ENCODE measurements around the gene EFCAB6.

The EFCAB6 gene

DNA sequence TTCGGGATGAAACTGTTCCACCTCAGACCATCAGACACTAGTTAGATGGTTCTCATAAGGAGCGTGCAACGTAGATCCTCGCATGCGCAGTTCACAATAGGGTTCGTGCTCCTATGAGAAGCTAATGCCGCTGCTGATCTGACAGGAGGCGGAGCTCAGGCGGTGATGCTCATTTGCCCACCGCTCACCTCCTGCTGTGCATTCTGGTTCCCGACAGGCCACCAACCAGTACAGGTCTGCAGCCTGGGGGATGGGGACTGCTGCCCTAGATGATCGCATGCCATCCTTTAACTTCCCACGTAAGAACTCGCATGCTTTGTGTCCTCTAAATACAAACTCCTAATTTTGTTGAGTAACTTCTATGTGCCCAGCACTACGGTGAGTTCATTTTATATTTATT lies 62.6 kb downstream of the EFCAB6 start:
- DNase-seq (ENCODE audit: low read depth) = no peak

GRCh38 chr22:43747877-43748276 lies 64.2 kb downstream of the EFCAB6 start:
- DNase-seq (ENCODE audit: low read depth) = no peak

- no peak for DNase-seq (ENCODE audit: low read depth)
These were observed 65.0 kb downstream of the EFCAB6 start for GRCh38 chr22:43747058-43747457.

GRCh38 chr22:43745783-43746356 lies 66.2 kb downstream of the EFCAB6 start:
- no peak for DNase-seq (ENCODE audit: low read depth)

DNA sequence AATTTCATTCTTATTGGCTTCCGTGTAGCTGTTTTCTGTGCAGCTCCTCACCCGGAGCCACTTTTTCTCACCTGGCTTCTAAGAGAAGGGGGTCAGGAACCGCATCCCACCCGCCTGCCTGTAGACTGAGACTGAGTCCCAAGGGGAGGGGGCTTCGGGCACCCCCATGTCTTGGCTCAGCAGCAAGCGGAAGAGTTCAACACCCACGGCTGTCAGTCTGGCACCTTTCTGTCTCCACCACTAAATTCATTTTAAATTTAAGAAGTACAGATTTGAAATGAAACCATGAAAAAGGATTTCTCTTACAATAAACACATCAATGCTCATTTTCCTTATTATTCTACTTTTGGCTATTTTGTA lies 66.7 kb downstream of the EFCAB6 start:
- DNase-seq (ENCODE audit: low read depth) = no peak

GRCh38 chr22:43744700-43745410 lies 67.2 kb downstream of the EFCAB6 start:
- no peak for DNase-seq (ENCODE audit: low read depth)

GRCh38 chr22:43743929-43744643 lies 68.0 kb downstream of the EFCAB6 start:
- no peak for DNase-seq (ENCODE audit: low read depth)

- DNase-seq (ENCODE audit: low read depth) = no peak
These were observed 69.0 kb downstream of the EFCAB6 start for GRCh38 chr22:43743131-43743530.

- no peak for DNase-seq (ENCODE audit: low read depth)
These were observed 69.8 kb downstream of the EFCAB6 start for GRCh38 chr22:43742154-43742950.

- DNase-seq (ENCODE audit: low read depth) = no peak
These were observed 71.4 kb downstream of the EFCAB6 start for GRCh38 chr22:43740587-43741270.

DNA sequence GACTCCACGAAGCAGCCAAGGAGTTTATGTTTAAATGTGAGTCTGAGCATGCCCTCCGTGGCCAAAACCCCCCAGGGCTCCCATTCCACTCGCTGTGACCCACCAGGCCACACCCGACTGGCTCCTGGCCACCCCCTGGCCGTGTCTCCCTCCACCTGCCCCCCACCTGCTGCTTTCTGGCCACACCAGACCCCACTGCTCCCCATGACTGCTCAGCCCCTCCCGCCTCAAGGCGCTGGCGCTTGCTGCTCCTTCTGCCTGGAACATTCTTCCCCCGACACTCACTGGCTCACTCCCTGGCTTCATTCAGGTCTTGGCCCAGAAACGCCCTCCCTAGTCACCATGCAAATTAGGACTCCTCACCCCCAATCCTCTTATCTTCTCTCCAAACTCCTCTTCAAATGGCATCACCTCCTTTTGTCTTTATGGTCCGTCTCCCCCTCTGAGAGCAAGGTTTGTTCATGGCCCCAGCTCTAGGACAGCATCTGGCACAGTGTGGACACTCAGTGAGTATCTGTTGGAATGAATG lies 72.2 kb downstream of the EFCAB6 start:
- DNase-seq (ENCODE audit: low read depth) = no peak

DNA sequence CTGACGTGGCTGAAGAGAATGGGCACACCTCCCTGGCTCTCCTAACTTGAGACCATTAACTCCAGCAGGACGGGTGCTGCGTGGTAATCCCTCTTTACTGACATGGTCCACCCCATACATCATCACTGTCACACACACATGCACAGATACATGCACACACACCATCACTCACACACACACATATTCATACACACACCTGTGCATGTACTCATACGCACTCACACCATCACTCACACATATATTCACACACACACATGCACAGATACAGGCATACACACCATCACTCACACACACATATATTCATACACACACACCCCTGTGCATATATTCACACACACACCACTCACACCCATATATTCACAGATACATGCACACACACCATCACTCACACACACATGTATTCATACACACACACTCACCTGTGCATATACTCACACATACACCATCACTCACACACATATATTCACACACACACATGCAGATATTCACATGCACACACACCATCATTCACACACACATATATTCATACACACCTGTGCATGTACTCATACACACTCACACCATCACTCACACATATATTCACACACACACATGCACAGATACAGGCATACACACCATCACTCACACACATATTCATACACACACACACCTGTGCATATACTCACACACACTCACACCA lies 74.8 kb downstream of the EFCAB6 start:
- no peak for DNase-seq (ENCODE audit: low read depth)

GRCh38 chr22:43736651-43737050 lies 75.5 kb downstream of the EFCAB6 start:
- no peak for DNase-seq (ENCODE audit: low read depth)

DNA sequence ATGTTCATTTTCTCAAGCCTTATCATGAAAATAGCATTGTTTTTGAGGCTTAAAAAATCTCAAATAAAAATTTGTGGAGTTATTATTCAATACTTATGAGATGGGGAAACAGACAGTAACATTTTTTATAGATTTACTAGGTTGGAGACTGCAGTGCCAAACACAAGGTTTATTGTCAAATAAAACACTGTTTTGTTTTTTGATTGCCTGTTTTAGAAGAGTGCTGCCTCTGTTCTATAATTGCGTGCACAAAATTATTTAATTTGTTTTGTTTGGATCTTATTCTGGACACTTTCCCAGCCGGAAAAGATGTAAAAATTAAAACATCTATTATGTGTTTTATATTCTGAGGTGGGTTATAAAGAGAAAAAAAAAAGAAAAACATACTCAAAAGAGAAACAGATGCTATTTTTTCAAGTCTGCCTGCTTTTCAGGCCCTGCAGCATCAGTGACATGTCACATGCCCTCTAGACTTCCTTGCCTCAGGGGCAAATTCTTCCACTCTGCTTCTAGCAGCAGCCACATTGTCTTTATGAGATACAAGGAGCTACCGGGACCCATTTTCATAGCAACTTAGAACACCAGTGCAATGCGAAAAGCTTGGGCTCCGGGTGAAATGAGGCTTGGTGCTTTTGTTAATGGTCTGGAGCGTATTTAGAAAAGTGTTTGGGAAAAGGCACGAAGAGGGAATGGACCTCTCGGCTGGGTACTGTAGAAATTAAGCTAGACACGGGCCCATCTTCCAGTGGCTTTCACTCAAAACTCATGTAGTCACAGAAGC lies 77.5 kb downstream of the EFCAB6 start:
- DNase-seq (ENCODE audit: low read depth) = no peak

GRCh38 chr22:43733138-43733537 lies 79.0 kb downstream of the EFCAB6 start:
- DNase-seq (ENCODE audit: low read depth) = no peak

GRCh38 chr22:43731988-43732387 lies 80.1 kb downstream of the EFCAB6 start:
- no peak for DNase-seq (ENCODE audit: low read depth)

DNA sequence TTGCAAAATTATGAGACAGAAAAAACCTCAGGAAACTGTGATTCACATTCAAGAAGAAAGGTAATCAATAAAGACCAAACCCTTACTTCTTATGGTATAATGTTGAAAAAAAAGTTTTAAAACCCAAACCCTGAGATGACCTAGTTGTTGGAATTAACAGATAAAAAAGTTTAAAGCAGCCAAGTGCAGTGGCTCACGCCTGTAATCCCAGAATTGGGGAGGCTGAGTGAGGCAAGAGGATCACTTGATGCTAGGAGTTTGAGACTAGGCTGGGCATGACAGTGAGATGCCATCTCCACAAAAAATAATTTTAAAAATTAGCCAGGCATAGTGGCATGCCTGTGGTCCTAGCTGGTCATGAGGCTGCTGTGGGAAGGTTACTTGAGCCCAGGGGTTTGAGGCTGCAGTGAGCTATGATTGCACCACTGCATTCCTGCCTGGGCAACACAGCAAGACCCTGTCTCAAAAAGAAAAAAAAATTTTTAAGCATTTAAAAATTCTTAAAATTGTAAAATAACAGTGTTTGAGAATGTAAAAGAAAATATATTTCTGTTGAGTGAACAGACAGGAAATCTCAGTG lies 85.1 kb downstream of the EFCAB6 start:
- no peak for DNase-seq (ENCODE audit: low read depth)

DNA sequence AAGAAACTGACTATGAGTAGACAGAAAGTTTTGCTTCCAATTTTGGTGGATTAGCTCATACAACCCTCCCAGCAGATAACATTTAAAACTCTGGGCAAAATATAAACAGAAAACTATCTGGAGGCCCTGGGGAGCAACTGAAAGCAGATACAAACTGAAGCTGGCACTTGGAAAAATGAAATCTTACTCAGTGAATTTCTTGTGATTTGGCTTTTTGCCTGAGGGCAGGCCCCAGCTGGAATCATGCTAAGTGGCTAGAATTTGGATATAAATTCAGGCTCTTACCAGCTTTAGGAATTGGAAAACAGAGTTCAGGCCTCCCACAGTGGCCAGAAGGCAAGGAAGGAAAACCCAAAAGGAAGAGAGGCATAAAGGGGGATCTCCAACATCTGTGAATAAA lies 85.8 kb downstream of the EFCAB6 start:
- DNase-seq (ENCODE audit: low read depth) = no peak

DNA sequence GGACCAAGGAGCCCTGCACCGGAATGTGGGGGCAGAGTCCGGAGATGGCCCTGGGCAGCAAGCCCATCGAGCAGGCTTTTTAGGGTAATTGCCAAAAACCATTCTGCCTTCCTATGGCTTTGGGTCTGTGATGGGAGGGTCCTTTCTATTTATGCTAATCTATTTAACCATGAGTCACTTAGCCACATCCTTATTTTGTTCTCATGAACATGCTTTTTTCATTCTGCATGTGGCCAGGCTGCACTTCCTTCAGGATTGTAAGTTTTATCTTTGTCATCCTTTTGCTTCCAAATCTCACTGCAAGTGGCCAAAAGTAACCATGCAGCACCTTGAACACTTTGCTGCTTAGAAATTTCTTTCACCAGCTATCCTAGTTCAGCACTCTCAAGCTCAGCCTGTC lies 88.3 kb downstream of the EFCAB6 start:
- DNase-seq (ENCODE audit: low read depth) = no peak

- no peak for DNase-seq (ENCODE audit: low read depth)
These were observed 89.7 kb downstream of the EFCAB6 start for GRCh38 chr22:43722444-43722843.

Data from T follicular helper cell (primary cell).